ENCODE measurements around the gene FBLN5.
"Not testable (repeated sequence)": the region's sequence is repeated elsewhere in the genome, so short reads cannot be mapped to it uniquely, and the experiment has no call there.

The FBLN5 gene

DNA sequence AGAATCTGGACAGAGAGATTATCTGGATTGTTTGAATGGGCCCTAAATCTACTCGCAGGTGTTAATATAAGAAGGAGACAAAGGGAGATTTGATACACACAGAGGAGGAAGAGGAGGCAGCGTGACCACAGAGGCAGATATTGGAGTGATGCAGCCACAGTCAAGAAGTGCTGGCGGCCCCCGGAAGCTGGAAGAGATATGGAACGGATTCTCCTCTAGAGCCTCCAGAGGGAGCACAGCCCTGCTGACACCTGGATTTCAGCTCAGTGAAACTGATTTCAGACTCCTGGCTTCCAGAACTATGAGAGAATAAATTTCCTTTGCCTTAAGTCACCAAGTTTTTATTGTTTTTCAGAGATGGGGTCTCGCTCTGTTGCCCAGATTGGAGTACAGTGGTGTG, 71.0 kb downstream of the FBLN5 start:
- H3K36me3 Mint-ChIP-seq (ENCODE audit: low read depth) = no peaks in the 10 kb centered on the region
- intact Hi-C loops (cut with micrococcal nuclease) = no loop called here
- no peaks in the 10 kb centered on the region for H3K9me3 Mint-ChIP-seq
- peaks cover 32% of the 10 kb centered on the region for H3K4me1 Mint-ChIP-seq (ENCODE audit: low read depth)
- peaks cover 5% of the 10 kb centered on the region for H3K27me3 Mint-ChIP-seq
- no peak overlapping the region for H3K4me3 Mint-ChIP-seq
- no peak overlapping the region for H3K27ac Mint-ChIP-seq

DNA sequence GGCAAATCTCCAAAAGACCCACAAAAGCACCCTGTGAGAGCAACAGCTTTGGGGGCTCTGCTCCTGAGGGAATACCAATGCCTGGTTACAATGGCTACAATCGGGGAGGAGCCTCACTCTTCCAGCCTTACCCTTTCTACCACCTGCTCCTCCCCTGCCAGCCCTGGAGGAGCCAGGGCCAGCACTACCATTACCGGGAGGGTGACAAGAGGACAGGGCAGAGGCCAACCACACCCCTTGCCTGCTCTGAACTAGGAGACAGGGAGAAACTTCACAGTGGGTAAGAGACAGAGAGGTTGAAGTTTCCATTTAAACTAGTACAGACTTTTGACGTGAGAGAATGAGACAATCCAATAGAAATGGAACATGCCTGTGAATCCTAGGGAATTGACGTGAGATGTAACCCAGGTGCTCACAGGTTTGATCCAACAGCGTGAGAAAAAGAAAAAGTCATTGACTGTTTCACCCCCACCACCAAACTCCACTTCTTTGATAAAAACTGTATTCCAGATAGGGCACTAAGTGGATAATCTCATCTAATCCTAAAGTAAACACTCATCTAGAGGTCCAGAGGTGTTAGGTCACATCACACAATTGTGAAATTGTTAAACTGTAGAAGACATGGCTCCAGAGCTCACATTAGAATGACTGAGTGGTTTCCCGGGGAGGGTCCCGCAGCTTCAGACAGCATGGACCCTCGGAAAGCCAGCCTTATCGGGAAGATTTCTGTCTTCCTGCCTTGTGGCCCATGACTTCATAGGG, 71.8 kb downstream of the FBLN5 start:
- H3K4me3 Mint-ChIP-seq = no peak overlapping the region
- H3K4me1 Mint-ChIP-seq (ENCODE audit: low read depth) = peaks cover 32% of the 10 kb centered on the region
- no peak overlapping the region for H3K27ac Mint-ChIP-seq
- intact Hi-C loops (cut with micrococcal nuclease) = no loop called here
- no peaks in the 10 kb centered on the region for H3K36me3 Mint-ChIP-seq (ENCODE audit: low read depth)
- peaks cover 5% of the 10 kb centered on the region for H3K27me3 Mint-ChIP-seq
- H3K9me3 Mint-ChIP-seq = no peaks in the 10 kb centered on the region

DNA sequence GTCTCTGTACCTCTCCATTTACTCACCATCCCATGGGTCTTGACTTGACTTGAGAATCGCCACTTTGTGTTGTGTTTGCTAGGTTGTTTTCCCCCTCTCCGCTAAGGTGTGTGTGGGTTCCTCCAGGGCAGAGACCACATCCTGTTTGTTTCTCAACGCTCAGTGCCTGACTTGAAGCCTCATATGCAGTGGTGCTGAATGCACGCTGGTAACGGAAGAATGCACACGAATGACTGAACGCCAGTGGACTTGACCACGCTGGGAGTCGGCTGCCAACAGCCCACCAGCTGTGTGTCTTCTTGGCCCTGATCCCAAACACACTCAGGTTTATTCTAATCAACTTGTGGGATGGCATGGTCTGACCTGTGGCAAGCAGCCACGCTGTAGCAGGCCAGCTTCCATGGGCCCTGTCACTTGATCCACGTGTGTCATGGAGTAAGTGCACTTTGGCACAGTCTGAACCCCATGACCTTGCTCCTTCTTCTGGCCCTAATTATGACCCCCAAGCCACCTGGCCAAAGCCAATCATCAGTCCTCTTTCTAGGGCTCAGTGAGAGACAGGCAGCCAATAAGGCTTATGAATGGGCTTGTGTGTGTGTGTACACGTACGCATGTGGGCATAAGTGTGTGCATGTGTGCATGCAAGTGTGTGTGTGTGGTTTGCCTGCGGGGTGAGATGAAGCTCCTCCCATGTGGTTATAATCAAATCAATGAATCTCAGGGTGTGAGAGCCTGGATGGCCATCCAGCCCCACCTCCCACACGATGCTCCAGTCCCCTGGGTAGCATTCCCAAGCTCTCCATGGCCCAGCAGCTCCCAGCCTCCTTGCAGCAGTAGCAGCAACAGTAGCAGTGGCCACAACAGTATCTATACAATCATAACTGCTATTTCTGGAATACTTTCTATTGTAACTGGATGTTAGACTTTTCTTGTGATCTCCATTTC, 73.8 kb downstream of the FBLN5 start:
- H3K9me3 Mint-ChIP-seq = no peaks in the 10 kb centered on the region
- intact Hi-C loops (cut with micrococcal nuclease) = no loop called here
- no peaks in the 10 kb centered on the region for H3K36me3 Mint-ChIP-seq (ENCODE audit: low read depth)
- H3K27me3 Mint-ChIP-seq = peaks cover 5% of the 10 kb centered on the region
- no peak overlapping the region for H3K4me3 Mint-ChIP-seq
- no peak overlapping the region for H3K27ac Mint-ChIP-seq
- H3K4me1 Mint-ChIP-seq (ENCODE audit: low read depth) = peaks cover 32% of the 10 kb centered on the region

DNA sequence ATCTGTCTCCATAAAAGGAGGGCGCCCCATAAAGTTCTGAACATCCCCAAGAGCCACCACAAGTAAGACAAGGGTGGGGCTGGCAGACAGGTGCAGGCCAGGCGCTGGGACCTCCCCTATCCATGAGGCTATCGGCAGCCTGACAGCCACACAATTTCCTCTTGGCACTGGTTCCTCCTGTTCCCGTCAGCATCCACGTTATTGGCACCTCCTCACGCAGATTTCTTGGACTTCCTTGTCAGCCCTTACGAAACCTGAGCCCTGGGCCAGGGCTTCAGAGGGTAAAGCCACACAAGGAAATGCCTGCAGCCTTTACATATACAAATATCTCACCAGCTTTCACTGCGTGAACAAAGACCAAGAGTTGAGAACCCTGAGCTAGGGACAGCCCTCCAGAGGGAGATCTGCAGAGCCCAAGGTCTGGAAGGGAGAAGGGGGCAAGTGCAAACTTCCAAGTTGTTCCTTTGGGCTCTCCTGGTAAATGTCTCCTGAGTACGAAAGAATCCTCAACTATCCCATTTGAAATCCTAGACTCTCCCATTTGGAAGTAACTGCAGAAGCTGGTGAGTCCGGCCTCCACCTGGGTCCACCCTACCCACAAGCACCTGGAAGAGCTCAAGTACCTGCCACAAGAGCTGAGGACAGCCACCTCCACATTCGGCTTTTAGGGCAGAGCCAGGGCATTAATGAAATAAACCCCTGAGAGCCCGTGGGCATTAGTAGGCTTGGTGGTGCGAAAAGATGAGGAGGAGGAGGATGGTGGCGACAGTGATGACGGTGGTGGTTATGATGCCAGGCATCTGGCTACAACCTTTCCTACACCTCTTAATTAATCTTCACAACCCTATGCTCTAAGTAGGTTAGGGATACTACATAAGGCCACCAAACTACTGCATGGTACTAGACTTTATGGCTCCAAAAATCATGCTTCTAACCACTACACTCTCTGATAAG, 74.7 kb downstream of the FBLN5 start:
- Mint-ChIP-seq H3K27me3 (peaks cover 5% of the 10 kb centered on the region), H3K9me3 (no peaks in the 10 kb centered on the region), H3K4me1 (ENCODE audit: low read depth) (peaks cover 32% of the 10 kb centered on the region), H3K36me3 (ENCODE audit: low read depth) (no peaks in the 10 kb centered on the region), H3K27ac (peak overlapping the region; percentile 49), H3K4me3 (peak overlapping the region; percentile 39)
- intact Hi-C loops (cut with micrococcal nuclease) = no loop called here

GRCh38 chr14:91872011-91872501, 75.4 kb downstream of the FBLN5 start:
- H3K9me3 Mint-ChIP-seq = no peaks in the 10 kb centered on the region
- peak overlapping the region; percentile 39 for H3K4me3 Mint-ChIP-seq
- intact Hi-C loops (cut with micrococcal nuclease) = no loop called here
- peak overlapping the region; percentile 49 for H3K27ac Mint-ChIP-seq
- H3K4me1 Mint-ChIP-seq (ENCODE audit: low read depth) = peaks cover 25% of the 10 kb centered on the region
- H3K27me3 Mint-ChIP-seq = peaks cover 5% of the 10 kb centered on the region
- H3K36me3 Mint-ChIP-seq (ENCODE audit: low read depth) = no peaks in the 10 kb centered on the region

GRCh38 chr14:91871401-91871800, 76.1 kb downstream of the FBLN5 start:
- peaks cover 24% of the 10 kb centered on the region for H3K4me1 Mint-ChIP-seq (ENCODE audit: low read depth)
- H3K36me3 Mint-ChIP-seq (ENCODE audit: low read depth); intact Hi-C loops (cut with micrococcal nuclease); H3K9me3 Mint-ChIP-seq; H3K4me3 Mint-ChIP-seq; H3K27me3 Mint-ChIP-seq; H3K27ac Mint-ChIP-seq: not testable (repeated sequence)

GRCh38 chr14:91870890-91871289, 76.6 kb downstream of the FBLN5 start:
- intact Hi-C loops (cut with micrococcal nuclease) = no loop called here
- Mint-ChIP-seq H3K4me1 (ENCODE audit: low read depth) (peaks cover 24% of the 10 kb centered on the region), H3K4me3 (no peak overlapping the region), H3K27ac (no peak overlapping the region), H3K9me3 (no peaks in the 10 kb centered on the region), H3K27me3 (peaks cover 5% of the 10 kb centered on the region), H3K36me3 (ENCODE audit: low read depth) (no peaks in the 10 kb centered on the region)

GRCh38 chr14:91870001-91870400, 77.5 kb downstream of the FBLN5 start:
- intact Hi-C loops (cut with micrococcal nuclease) = no loop called here
- Mint-ChIP-seq H3K36me3 (ENCODE audit: low read depth) (no peaks in the 10 kb centered on the region), H3K9me3 (no peaks in the 10 kb centered on the region), H3K27ac (no peak overlapping the region), H3K4me3 (no peak overlapping the region), H3K4me1 (ENCODE audit: low read depth) (peaks cover 24% of the 10 kb centered on the region), H3K27me3 (peaks cover 5% of the 10 kb centered on the region)

- Mint-ChIP-seq H3K4me1 (ENCODE audit: low read depth) (peaks cover 24% of the 10 kb centered on the region), H3K27ac (no peak overlapping the region), H3K4me3 (no peak overlapping the region), H3K9me3 (no peaks in the 10 kb centered on the region), H3K27me3 (peaks cover 5% of the 10 kb centered on the region), H3K36me3 (ENCODE audit: low read depth) (no peaks in the 10 kb centered on the region)
- intact Hi-C loops (cut with micrococcal nuclease) = no loop called here
Observed at GRCh38 chr14:91869556-91869955, 77.9 kb downstream of the FBLN5 start.

DNA sequence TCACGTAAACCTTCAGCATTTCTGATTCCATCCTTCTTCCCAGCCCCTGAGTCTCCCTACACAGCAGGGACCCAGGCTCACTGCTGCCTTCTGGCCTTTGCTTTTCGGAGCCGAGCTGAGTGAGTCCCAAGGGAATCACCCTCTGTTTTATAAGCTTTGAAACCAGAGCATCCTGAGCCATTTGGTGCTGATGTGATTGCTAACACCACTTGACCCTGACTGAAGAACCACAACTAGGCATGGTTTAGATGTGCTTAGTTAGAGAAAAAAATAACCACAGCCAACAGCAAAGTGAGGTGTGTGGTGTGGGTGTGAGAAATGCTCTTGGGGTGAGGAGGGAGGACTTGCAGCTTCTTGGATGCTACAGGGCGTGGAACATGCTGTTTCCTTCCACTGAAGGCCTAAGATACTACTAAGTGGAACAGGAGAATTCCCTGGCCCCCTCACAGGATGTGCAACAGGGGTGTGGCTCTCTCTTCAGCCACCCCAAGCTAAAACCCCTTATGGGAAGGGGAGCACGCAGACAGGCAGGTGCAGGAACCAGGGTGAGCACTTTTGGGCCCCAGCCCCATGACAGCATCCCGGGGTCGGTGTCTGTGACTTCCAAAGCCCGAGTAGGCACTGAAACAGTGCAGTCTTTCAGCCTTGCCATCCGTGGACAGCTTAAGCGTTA, 80.0 kb downstream of the FBLN5 start, which contains the start of gene TC2N:
Gene TC2N (minus strand): TSS at position 221 of the 673 bp plus-strand sequence. CDS start 53,767 bp downstream, outside the sequence.
- Mint-ChIP-seq H3K4me3 (no peak within 1 kb of the TSS), H3K27ac (no peak within 1 kb of the TSS), H3K36me3 (ENCODE audit: low read depth) (no peaks in the 10 kb centered on the region), H3K27me3 (no peaks in the 10 kb centered on the region), H3K4me1 (ENCODE audit: low read depth) (peaks cover 9% of the 10 kb centered on the region), H3K9me3 (no peaks in the 10 kb centered on the region)
- intact Hi-C loops (cut with micrococcal nuclease) = no loop called here

DNA sequence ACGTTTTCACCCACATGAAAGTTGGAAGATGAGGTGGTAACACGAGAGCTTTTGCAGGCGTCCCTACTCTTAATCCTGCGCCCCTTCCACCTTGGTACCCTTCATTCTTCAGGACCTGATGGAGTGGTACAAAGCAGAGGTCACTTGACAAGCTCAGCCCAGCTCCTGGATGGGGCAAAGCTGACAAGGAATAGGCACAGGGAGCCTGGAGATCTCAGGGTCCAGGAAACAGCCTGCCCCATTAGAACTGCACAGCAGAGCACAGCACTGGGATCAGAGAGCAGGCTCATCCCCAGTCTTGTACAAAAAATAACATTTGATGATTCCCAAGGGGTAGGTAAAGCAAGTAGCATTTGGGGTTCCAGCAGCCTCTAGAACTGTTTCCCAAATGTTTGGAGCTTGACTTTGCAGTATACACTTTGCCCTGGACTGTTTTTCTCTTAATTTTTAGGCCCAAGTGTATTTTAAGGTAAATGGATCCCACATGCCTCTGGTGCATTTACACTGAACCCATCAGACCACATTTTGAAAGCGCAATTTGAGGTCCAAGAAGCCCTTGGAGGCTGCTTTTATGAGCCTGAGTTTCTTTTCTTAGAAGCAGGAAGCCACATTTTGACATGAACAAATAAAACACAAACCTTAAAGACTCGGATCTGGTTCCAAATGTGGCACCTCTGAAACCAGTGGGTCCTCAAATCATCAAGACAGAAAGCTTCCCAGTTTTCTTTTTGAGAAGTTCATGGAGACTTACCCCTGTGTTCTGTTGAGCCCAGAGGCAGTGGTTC, 80.8 kb downstream of the FBLN5 start:
- H3K9me3 Mint-ChIP-seq = no peaks in the 10 kb centered on the region
- intact Hi-C loops (cut with micrococcal nuclease) = no loop called here
- no peak overlapping the region for H3K4me3 Mint-ChIP-seq
- no peaks in the 10 kb centered on the region for H3K27me3 Mint-ChIP-seq
- H3K36me3 Mint-ChIP-seq (ENCODE audit: low read depth) = no peaks in the 10 kb centered on the region
- H3K27ac Mint-ChIP-seq = no peak overlapping the region
- H3K4me1 Mint-ChIP-seq (ENCODE audit: low read depth) = peaks cover 6% of the 10 kb centered on the region

- no peak overlapping the region for H3K4me3 Mint-ChIP-seq
- intact Hi-C loops (cut with micrococcal nuclease) = no loop called here
- no peaks in the 10 kb centered on the region for H3K36me3 Mint-ChIP-seq (ENCODE audit: low read depth)
- H3K27me3 Mint-ChIP-seq = no peaks in the 10 kb centered on the region
- no peaks in the 10 kb centered on the region for H3K9me3 Mint-ChIP-seq
- peaks cover 13% of the 10 kb centered on the region for H3K4me1 Mint-ChIP-seq (ENCODE audit: low read depth)
- no peak overlapping the region for H3K27ac Mint-ChIP-seq
Observed at GRCh38 chr14:91866061-91866460, 81.4 kb downstream of the FBLN5 start.
